Activated CD4-positive, alpha-beta T cell treated with anti-CD3 and anti-CD28 coated beads, Interleukin-10, Interleukin-2, amounts not matched to agents 100 ng/mL and 50 ng/mL, durations not matched to agents 16 hours and 8 hours (primary cell): ENCODE data around the gene KTN1.

ENCODE experiments used
- DNase-seq: peaks from one replicate; pipeline ENCODE4 v3.0.0-alpha.2; 2020

Gene KTN1

DNA sequence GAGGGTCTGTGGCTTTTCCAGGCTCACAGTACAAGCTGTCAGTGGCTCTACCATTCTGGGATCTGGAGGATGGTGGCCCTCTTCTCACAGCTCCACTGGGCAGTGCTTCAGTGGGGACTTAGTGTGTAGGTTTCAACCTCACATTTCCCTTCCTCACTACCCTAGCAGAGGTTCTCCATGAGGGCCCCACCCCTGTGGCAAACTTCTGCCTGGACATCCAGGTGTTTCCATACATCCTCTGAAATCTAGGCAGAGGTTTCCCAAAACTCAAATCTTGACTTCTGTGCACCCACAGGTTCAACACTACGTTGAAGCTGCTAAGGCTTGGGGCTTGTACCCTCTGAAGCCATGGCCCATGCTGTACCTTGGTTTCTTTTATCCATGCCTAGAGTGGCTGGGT lies 40.3 kb downstream of the KTN1 start:
- DNase-seq, result no peak

DNA sequence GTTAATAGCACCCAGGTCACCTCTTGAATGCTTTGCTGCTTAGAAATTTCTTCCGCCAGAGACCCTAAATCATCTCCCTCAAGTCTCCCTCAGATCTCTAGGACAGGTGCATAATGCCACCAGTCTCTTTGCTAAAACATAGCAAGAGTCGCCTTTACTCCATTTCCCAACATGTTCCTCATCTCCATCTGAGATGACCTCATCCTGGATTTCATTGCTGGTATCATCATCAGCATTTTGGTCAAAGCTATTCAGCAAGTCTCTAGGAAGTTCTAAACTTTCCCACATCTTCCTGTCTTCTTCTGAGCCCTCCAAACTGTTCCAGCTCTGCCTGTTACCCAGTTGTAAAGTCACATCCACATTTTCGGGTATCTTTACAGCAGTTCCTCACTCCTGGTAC lies 41.0 kb downstream of the KTN1 start:
- DNase-seq, result no peak

DNA sequence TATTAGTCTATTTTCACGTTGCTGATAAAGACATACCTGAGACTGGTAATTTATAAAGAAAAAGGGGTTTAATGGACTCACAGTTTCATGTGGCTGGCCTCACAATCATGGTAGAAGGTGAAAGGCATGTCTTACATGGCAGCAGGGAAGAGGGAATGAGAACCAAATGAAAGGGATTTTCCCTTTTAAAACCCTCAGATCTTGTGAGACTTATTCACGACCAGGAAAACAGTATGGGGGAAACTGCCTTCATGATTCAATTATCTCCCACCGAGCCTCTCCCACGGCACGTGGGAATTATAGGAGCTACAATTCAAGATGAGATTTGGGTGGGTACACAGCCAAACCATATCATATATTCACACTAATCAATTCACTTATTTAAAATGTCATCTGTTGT lies 41.4 kb downstream of the KTN1 start:
- no peak for DNase-seq

DNA sequence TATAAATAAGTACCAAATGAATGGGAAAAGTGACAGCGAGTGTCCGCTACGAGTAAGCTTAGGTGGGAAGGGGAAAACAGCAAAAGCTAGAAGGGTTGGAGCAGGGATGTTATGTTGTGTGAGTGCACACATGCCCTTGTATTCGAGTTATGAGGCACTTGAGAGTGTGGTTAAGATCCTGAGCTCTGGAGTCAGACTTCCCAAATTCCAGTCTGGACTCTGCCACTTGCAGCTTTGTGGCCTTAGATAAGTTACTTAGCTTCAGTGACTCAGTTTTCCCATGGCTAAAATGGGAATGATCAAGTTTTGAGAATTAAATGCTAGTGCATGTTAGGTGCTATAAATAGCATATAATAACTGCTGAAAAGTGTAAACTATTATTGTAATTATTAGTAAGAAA lies 44.9 kb downstream of the KTN1 start:
- DNase-seq, result no peak

DNA sequence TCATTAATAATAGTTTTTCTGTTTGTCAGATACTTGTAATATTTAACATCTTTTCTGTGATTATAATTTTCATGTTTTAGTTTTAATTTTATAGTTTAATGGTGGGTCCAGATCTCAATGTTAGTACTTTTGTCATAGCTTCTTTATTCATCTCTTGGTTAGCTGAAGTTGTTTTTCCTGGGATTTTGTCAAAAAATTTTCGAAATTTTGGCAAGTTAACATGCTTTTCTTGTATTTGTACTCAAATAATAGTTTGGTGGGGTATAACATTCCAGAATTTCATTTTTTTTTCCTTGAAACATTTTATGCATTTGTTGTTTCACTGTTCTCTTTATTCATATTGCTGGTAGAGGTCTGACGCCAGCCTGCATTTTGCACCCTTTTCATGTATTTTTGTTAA lies 45.5 kb downstream of the KTN1 start:
- DNase-seq, result no peak

DNA sequence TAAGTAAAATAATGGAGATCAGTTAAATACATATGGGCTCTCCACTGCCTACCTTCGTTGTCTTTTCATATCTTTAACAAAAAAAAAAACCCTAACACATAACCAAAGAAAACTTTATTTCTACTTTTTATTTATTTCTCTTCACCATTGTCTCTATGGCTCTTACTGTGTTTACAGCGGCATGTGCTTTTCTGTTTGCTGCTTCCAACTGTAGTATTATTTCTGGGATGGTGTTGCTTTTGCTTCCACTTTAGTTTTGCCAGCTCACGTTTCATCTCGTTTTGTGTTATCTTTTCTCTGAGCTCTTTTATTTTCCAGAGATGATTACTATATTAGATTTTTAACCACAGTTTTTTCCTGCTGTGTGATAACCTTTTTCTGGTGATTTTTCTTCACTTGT lies 46.1 kb downstream of the KTN1 start:
- DNase-seq, result no peak

DNA sequence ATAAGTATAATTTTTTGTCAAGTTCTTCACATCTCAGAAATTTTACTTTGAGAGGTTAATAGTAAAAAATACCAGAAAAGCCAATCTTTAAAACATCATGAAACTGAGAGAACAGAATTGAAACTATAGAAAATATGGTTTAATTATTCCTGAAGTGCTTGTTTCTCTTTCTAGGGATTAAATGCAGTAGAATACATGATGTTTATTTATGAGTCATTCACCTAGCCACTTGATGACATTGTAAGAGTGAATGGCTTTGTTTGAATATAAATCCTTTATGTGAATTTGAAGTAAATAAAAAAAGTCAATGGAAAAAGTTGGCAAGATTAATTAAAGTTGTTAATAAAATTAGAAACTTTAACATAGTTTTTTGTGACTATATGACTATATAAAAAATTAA lies 48.4 kb downstream of the KTN1 start:
- DNase-seq, result no peak

DNA sequence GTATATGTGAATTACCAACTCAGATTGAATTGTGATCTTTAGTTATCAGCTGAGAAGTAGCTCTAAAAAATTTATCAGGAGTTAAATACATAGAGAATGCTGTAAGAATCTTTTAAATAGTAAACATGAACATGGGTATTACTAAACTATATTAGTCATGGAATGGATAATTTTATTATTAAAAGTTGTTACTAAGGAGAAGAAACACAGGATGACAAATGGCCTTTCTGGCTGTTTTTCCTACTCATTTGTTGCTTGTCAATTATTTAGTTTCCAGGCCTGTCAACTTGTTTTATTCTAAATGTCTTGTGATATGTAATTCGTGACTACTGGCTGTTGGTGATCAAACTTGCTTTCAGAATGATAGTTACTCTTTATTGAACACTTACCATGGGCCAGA lies 58.7 kb downstream of the KTN1 start:
- DNase-seq, result no peak

DNA sequence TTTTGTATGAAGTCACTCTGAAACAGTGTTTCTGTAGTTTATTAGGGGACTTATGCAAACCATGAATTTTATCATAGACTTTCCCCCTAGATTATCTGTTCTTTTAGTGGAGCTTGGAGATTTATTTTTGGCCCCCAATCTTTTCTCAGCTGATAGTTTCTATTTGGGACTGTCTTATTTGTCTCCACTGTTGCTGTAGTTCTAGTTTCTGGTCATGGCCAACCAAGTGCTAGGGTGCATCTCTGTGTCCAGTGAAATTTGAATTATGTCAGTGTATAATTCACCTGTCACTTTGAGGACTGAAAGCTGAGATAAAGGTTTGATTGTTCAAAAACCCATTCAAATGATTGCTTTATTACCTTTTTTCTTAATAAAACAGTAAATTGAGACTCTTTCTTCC lies 61.3 kb downstream of the KTN1 start:
- no peak for DNase-seq

DNA sequence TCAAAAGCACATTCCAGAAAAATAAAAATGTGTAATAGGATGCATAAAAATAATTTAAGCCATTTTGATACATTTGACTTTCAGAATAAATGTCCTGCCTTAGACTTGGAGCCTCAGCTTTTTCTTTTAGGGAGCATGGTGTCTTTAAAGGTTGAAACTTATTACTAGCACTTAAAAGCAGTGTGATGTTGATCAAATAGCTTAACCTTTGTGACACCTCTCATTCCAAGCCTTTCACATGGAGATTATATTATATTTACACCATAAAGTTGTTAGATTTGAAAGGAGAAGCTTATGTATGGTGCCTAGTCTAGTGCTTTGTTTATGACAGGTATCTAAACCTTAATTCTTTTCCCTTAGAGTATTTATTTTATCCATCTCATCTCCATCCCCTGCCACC lies 61.9 kb downstream of the KTN1 start:
- DNase-seq, result no peak

DNA sequence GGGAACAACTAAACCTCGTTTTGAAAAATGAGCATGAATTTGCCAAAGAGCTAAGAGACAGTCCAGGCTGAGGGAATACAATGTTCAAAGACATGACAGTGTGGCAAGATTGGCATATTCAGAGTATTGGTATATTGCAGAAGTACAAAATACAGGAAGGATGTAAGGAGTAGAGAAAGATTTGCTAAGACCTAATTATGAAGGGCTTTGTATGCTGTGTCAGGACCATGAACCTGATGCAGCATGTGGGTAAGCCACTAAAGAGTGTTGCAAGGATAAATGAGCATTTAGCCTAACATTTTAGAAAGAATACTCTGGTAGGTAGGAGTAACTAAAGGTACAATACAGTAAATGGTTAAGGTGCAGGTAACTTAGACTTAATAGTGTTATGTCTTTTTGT lies 65.1 kb downstream of the KTN1 start:
- no peak for DNase-seq

DNA sequence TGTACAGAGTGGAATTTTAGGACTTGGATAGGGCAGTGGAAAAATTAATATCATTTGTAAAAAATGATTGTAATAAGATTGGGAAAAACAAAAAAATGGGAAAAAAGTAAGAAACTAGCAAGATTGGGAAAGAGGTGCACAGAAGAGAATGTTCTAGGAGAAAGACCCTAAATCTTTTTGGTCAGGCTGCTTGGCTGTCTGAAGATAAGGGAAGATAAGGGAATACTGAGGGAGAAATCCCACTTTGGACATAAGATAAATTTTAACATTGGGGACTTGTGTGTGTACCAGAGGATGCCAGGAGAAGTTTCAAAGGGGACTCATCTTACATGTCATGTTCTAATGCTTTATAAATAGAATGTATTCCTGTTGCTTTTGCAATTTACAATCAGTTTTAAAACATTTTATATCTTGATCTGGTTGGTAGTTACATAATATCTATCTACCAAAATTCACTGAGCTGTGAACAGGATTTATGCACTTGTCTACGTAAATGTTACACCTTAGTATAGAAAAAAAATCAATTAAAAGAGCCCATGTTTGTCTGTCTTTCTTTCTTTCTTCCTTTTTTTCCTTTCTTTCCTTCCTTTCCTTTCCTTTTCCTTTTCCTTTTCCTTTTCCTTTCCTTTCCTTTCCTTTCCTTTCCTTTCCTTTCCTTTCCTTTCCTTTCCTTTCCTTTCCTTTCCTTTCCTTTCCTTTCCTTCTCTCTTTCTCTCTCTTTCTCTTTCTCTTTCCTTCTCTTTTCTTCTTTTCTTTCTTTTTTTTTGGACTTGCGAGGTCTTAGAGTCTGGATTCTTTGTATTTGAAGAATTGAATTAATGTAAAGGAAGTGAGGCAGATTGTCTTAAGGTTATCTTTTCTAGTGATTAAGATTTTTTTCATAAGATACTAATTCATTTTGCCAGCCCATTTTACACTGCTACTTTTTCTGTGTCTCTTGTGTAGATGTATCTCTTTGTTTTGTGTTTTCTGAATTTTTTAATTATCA lies 66.1 kb downstream of the KTN1 start:
- no peak for DNase-seq

DNA sequence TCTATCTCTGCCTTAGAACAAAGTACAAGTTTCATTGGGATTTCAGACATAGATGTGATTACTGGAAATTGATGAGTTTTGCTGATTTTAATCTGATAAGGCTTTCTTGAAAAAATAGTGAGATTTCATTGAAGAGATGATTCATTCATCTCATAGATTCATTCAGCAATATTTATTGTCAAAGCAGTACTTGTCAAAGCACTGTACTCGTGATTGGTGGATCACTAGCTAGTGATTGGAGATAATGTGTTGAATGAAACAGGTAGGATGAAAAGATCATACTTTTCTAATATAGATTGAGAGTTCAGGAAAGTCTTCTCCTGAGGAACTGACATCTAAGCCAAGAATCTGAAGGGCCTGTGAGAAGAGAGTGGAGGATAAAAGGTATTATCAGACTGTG lies 71.0 kb downstream of the KTN1 start:
- DNase-seq, result peak; percentile 36

DNA sequence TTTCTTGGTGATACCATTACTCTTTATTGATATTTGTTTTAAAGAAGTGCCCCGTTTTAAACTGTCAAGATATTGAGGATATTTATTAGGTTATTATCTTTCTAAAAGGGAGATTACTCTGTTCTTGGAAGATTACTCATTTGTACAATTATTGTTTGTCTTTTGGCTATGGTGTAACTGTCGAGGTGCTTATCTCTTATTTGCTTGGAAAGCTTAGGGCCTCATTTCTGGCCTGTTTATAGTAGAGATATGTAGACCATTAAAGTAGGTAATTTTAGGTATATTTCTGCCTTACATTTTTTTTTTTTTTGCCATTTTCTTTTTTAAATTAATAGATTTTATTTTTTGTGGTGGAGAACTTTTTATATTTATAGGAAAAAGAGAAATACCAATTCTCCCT lies 74.2 kb downstream of the KTN1 start:
- DNase-seq, result no peak

DNA sequence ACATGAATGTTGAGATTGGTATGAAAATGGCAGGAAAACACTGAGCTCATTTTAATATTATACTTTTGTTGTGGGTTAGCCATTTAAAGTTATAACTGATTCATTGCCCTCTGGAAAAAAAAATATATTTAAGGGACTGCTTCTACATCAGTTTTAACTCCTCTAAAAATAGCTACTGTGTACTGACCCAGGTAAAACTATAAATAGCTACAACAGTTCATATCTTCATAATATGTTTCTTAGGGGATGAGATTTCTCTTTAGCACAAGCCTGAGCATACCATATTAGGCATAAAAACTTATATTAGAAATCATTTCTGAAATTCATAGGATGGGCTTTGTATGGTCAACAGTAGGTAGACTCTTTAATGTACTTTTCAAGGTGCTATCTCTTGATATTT lies 81.0 kb downstream of the KTN1 start:
- no peak for DNase-seq

DNA sequence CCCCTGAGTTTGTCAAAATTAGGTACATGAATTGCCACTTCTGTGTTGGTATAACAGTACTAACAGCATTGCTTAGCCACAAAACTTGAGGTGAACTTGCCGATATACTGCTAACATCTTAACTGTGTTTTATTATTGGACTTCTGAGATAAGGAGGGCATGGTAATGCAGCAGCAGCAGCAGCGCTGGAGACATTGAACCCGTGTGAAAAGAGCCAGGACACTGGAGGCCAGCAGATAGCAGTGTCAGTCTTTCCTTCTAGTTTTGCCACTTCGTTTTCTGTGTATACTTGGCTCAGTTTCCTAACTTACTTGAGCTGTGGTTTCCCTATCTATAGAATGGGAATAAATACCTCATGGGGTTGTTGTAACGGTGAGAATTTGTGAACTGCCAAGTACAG lies 82.7 kb downstream of the KTN1 start:
- DNase-seq, result no peak

DNA sequence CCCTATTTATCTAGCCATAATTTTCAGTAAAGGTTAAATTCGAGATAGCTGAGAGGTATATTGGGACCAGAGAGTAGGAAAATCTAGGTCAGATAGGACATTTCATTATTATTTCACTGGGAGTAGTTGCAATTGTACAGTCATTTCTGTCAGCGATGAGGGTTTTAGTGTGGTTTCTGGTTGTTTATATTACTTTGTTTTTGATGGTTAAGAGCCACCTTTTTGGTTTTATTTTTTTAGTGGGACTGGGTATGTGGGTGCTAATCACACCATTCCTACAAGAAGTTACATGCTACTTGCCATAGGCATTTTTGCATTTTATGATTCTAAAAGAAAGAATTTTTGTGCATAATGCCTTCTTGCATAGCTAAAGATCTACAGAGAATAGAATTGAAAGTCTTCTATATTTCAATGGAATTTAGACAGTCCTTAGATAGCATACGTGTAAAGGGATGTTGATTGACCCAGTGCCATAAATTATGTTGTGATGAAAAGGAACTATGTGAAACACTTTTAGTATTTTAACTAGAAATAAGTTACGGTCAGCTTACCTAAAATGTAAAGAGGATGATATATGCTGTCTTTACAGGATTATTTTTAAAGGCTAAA lies 85.2 kb downstream of the KTN1 start:
- peak; percentile 68 for DNase-seq

DNA sequence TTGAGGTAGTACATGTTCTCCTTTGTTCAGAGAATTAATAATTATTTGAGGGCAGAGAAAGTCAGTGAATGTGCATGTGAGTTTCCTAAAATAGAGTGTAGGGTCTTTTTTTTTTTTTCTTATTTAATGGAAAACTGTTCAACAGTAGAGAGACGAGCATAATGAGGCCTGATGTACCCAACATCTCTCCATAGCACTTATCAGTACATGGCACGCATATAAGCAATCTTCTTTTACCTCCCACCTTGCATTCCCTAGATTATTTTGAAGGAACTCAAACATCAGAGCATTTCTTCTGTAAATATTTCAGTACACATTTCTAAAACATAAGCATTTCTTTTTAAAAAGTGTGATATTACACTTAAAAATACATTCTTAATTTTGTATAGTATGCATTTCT lies 87.8 kb downstream of the KTN1 start:
- no peak for DNase-seq

DNA sequence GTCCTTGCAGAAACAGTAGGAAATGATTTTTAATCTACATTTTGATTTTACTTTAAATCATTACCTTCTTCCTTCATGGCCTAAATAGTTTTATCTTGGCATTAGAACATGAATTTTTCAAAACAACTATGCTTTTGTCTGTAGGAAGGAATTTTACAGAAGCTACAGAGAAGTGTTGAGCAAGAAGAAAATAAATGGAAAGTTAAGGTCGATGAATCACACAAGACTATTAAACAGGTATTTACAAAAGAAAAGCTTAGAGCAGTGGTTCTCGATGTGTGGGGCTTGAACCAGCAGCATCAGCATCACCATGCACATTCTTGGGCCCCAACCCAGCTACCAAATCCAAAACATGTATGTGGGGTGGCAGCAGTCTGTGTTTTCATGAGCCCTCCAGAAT lies 91.6 kb downstream of the KTN1 start:
- DNase-seq, result no peak

DNA sequence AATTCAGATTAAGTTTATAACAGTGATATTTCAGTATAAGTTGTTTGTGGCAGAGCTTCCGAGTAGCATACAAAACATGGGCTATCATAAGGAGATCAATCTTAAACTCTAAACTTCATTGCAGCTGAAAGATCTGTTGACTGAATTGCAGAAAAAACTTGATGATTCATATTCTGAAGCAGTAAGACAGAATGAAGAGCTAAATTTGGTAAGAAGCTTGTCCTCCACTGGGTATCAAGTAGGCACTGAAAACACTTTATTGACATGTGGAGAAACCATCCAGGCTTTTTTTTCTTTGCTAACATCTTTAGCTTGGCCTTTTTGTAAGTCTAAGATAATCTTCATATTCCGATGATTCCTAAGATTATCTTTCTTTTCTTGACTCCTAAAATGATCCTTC lies 93.0 kb downstream of the KTN1 start:
- DNase-seq, result no peak

DNA sequence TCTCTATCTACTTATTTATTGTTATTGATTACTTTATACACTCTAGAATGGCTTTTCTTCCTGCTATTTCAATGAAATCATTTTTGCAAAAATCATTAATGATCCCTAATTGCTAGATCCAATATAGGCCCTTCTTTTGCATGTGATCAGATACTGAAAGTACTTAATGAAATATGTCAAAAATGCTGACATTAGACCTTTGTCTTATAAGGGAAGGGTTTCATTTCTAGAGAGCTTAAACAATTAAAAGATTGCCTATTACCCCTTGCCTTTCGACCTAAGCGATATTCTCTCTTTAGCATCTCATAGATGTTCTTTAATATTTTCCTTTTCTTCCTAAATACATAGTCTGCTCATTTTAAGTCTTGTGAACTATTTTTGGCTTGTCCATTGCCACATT lies 101.1 kb downstream of the KTN1 start:
- no peak for DNase-seq

DNA sequence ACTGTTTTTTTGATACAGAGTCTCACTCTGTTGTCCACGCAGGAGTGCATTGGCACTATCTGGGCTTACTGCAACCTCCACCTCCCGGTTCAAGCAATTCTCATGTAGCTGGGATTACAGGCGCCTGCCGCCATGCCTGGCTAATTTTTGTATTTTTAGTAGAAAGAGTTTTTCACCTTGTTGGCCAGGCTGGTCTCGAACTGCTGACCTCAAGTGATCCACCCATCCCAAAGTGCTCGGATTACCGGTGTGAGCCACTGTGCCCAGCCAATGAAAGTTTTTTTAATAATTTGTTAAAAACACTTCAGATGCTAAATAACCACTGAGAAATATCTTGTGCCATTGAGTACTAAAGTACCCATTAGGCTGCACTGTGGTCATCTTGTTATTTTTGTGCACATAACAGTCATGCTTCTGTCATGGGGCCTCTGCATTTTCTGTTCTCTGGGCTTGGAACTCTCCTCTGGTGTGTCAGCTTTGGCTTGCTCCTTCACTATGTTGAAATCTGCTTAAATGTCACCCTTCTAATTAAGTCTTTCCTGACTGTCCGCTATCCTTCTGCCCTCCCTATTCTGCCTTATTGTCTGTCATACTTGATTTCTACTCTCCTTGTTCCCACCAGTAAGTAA lies 105.1 kb downstream of the KTN1 start:
- DNase-seq, result no peak

DNA sequence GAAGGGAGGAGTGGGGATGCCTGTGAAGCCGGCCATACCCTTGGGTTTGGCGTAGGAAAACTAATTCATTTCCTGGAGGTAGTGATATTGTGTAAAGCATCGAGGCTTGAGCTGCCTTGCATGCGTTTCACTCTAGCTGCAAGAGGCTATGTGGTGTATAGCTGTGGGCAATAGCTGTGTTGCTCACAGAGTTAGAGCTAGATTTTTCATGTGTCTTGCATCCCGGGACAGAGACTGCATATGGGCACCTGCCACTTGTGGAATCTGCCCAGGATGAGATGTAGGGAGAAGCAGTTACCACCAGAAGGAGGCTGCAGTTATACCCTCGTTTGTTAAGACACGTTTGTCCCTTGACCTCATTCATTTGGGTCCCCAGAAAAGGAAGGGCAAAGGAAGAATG lies 106.7 kb downstream of the KTN1 start:
- no peak for DNase-seq

DNA sequence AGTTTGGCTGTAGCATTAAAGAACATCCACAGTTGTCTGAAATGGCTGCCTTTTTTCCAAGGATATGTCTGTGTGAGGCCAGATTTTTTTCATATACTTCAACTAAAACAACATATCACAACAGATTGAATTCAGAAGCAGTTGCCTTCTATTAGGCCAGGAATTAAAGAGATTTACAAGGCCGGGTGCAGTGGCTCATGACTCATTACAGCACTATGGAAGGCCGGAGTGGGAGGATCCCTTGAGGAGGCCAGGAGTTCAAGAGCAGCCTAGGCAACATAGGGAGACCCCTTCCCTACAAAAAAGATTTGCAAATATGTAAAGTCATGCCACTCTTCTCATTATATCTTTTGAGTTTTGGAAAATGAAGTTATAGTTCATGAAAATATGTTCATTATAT lies 108.6 kb downstream of the KTN1 start:
- no peak for DNase-seq
